Mesodermal cell (in vitro differentiated cells): ENCODE measurements around the gene POLE.
A peak's percentile ranks its signal among the peaks of the same experiment; 100 is the strongest.
"Not testable (repeated sequence)": the region's sequence is repeated elsewhere in the genome, so short reads cannot be mapped to it uniquely, and the experiment has no call there.

Source experiments
- H3K27ac ChIP-seq: 2 replicates; pipeline ENCODE4 v1.7.0; 2013; ENCODE audit warnings: mild to moderate bottlenecking, low read depth, low read length, moderate library complexity; ENCODE audit not compliant: severe bottlenecking
- H3K36me3 ChIP-seq: 2 replicates; pipeline ENCODE4 v1.7.1; 2013; ENCODE audit warnings: mild to moderate bottlenecking, low read length, moderate library complexity; ENCODE audit not compliant: control insufficient read depth, insufficient read depth
- H3K4me1 ChIP-seq: one replicate; pipeline ENCODE4 v1.7.1; 2013; ENCODE audit warnings: mild to moderate bottlenecking, low read length; ENCODE audit not compliant: insufficient read depth, control insufficient read depth, poor library complexity, severe bottlenecking
- H3K4me3 ChIP-seq: 2 replicates; pipeline ENCODE4 v1.7.0; 2013; ENCODE audit warnings: low read length, control low read depth, mild to moderate bottlenecking; ENCODE audit not compliant: insufficient read depth, poor library complexity, severe bottlenecking; ENCODE audit errors: extremely low read depth
- H3K9me3 ChIP-seq: 2 replicates; pipeline ENCODE4 v1.7.1; 2013; ENCODE audit warnings: mild to moderate bottlenecking, low read length, moderate library complexity; ENCODE audit not compliant: control insufficient read depth
- WGBS, 2 experiments: methylation state at CpG; one replicate each; pipeline ENCODE4 v1.1.5; 2013; ENCODE audit warnings: missing lambda C conversion rate in 2 of 2; ENCODE audit not compliant: insufficient coverage in 2 of 2; 5-methylcytosine and 5-hydroxymethylcytosine counted together

The POLE gene

DNA sequence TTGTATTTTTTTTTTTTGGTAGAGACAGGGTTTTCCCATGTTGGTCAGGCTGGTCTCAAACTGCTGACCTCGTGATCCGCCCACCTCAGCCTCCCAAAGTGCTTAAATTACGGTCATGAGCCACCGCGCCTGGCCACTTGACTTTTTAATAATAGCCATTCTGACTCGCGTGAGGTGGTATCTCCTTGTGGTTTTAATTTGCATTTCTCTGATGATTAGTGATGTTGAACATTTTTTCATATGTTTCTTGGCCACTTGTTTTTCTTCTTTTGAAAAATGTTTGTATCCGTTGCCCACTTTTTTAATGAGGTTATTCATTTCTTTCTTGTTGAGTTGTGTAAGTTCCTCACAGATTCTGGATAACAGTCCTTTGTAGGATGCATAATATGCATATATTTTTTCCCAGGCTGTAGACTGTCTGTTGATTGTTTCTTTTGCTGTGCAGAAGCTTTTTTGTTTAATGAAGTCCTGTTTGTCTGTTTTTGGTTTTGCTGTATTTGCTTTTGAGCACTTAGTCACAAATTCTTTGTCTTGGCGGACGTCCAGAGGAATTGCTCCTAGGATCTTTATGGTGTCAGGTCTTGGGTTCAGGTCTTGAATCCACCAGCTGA is 13.2 kb upstream of the POLE start:
- 87 to 92% methylated on average over 3 to 9 of the region's 10 CpGs for WGBS, 2 experiments
- Histone ChIP-seq H3K4me3 (no peak overlapping the region), H3K36me3 (peaks cover 61% of the 10 kb centered on the region), H3K4me1 (peaks cover 5% of the 10 kb centered on the region), H3K9me3 (no peaks in the 10 kb centered on the region), H3K27ac (no peak overlapping the region)

DNA sequence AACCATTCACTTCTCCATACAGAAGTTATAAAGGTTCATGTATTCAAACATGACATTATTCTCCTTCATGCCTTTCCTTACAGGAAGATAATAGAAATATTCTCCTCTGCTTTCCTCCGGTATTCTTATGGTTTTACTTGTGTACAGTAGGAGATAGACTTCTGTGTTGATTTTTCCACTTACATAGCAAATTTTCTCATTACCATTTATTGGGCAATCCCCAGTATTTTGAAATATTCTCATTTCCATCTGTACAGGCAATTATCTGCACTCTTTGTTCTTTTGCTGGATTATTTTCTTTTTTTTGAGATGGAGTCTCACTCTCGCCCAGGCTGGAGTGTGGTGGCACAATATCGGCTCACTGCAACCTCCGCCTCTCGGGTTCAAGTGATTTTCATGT is 11.2 kb upstream of the POLE start:
- no peaks in the 10 kb centered on the region for H3K9me3 ChIP-seq
- H3K4me1 ChIP-seq = peaks cover under 1% of the 10 kb centered on the region
- 100% methylated on average over 2 to 4 of the region's 5 CpGs for WGBS, 2 experiments
- no peak overlapping the region for H3K4me3 ChIP-seq
- H3K36me3 ChIP-seq = peaks cover 54% of the 10 kb centered on the region
- no peak overlapping the region for H3K27ac ChIP-seq

DNA sequence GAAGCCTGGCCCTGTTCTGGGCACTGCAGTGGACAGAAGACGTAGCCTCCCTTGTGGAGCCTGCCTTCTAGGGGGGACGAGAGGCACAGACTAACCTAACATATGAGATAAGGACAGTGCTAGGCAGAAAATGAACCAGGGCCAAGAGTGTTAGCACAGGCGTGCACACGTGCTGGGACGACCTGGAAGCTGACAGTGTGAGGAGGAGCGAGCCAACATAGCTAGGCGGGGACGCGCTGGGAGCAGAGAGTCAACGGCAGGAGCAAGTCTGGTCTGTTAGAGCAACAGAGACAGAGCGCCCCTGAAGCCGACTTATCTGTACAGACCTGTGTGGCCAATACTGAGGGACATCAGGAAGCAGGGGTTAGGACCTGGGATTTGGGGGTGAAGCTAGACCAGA is 8.3 kb upstream of the POLE start:
- WGBS, 2 experiments = 98 to 99% methylated on average over 11 to 12 of the region's 12 CpGs
- Histone ChIP-seq H3K36me3 (peaks cover 50% of the 10 kb centered on the region), H3K27ac (no peak overlapping the region), H3K4me1 (no peaks in the 10 kb centered on the region), H3K9me3 (no peaks in the 10 kb centered on the region), H3K4me3 (no peak overlapping the region)

DNA sequence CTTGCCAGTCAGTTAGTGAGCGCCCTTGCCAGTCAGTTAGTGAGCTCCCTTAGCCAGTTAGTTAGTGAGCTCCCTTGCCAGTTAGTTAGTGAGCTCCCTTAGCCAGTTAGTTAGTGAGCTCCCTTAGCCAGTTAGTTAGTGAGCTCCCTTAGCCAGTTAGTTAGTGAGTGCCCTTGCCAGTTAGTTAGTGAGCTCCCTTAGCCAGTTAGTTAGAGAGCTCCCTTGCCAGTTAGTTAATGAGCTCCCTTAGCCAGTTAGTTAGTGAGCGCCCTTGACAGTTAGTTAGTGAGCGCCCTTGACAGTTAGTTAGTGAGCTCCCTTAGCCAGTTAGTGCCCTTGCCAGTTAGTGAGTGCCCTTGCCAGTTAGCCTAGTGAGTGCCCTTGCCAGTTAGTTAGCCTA is 7.7 kb upstream of the POLE start:
- H3K9me3 ChIP-seq, H3K4me3 ChIP-seq, H3K27ac ChIP-seq, H3K4me1 ChIP-seq: not testable (repeated sequence)
- 90 to 98% methylated on average over 3 of the region's 3 CpGs for WGBS, 2 experiments
- peaks cover 56% of the 10 kb centered on the region for H3K36me3 ChIP-seq

DNA sequence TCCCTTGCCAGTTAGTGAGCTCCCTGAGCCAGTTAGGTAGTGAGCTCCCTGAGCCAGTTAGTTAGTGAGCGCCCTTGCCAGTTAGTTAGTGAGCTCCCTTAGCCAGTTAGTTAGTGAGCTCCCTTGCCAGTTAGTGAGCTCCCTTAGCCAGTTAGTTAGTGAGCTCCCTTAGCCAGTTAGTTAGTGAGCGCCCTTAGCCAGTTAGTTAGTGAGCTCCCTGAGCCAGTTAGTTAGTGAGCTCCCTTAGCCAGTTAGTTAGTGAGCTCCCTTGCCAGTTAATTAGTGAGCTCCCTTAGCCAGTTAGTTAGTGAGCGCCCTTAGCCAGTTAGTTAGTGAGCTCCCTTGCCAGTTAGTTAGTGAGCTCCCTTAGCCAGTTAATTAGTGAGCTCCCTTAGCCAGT is 4.9 kb upstream of the POLE start:
- H3K4me1 ChIP-seq, H3K4me3 ChIP-seq, H3K27ac ChIP-seq, H3K9me3 ChIP-seq: not testable (repeated sequence)
- WGBS, 2 experiments = 100% methylated on average over 2 to 3 of the region's 3 CpGs
- H3K36me3 ChIP-seq = peaks cover 39% of the 10 kb centered on the region

DNA sequence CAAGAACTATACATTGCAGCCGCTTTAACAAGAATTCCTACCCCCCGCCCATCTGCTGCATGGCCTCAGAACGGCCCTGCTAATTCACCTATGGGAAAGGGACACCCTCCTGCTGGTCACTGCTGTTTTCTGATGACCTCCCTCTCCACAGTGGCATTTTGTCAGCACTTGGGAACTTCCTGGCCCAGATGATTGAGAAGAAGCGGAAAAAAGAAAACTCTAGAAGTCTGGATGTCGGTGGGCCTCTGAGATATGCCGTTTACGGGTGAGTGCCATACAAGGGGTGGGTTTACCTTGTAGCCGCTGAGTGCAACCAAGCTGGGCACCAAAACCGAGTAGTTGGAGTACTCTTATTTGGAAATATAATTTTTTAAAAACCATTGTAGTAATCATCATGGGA is 3.0 kb upstream of the POLE start:
- Histone ChIP-seq H3K27ac (no peak overlapping the region), H3K36me3 (peaks cover 27% of the 10 kb centered on the region), H3K9me3 (no peaks in the 10 kb centered on the region), H3K4me1 (peaks cover 6% of the 10 kb centered on the region), H3K4me3 (no peak overlapping the region)
- WGBS, 2 experiments = 83 to 85% methylated on average over 7 to 8 of the region's 9 CpGs

DNA sequence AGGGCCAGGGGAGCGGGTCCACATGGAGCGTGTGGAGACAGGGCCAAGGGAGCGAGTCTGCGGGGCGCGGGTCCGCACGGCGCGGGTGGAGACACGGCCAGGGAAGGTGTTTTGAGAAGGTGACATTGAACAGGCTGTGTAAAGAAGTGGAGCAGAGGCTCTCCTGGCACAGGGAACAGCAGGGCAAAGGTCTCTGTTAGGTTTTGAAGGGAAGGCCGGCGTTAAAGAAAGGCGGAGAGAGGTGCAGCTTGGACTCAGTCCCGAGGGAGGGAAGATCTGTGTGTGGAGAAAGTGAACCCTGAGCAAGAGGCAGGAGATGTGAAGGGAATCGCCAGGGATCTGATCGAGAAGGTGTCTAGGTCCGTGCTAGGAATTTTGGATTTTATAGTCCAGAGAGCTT is 2.1 kb upstream of the POLE start:
- H3K4me1 ChIP-seq = peaks cover 6% of the 10 kb centered on the region
- no peak overlapping the region for H3K27ac ChIP-seq
- H3K9me3 ChIP-seq = no peaks in the 10 kb centered on the region
- H3K4me3 ChIP-seq = peak overlapping the region; percentile 26
- peaks cover 26% of the 10 kb centered on the region for H3K36me3 ChIP-seq
- 47 to 52% methylated on average over 18 of the region's 18 CpGs for WGBS, 2 experiments

DNA sequence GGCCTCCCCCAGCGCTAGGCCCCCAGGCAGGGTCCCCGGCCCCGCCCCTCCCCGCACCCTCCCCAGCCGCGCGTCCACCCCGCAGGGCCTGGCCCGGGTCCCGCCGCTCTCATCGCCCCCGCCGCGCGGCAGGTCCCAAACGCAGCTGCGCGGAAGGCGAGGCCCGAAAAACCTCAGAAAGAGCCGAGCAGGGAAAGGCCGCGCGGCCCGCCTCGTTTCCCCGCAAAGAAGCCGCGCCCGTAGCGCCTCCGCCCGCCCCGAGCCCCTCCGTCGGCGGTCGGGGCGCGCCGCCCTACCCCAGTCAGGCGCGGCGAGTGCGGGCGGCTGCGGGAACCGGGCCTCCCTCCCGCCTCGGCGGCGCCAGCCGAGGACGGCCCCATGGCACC is 324 bp downstream of the POLE start:
- WGBS, 2 experiments = 0 to 1% methylated on average over 38 to 48 of the region's 55 CpGs
- peaks cover 26% of the 10 kb centered on the region for H3K36me3 ChIP-seq
- H3K27ac ChIP-seq = peak overlapping the region; percentile 72
- H3K9me3 ChIP-seq = no peaks in the 10 kb centered on the region
- H3K4me3 ChIP-seq = peak overlapping the region; percentile 58
- H3K4me1 ChIP-seq = peaks cover 6% of the 10 kb centered on the region

DNA sequence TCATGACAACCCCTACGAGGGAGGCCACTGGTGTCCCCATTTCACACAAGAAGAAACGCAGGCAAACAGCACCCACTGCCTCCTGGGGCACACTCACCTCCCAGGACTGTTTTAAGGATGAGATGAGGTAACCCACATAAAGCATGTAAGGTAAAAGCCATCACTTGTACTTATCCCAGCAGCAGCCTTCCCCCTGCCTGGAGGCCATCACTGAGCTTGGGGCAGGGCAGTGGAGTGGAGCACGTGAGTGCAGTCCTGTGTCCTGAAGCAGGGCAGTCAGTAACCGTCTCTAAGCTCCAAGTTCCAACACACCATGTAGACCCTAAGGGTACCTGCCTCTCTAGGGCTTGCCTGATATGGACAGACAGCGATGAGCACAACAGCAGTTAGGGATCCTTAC is 1.7 kb downstream of the POLE start:
- no peak overlapping the region for H3K27ac ChIP-seq
- H3K9me3 ChIP-seq = no peaks in the 10 kb centered on the region
- peaks cover 6% of the 10 kb centered on the region for H3K4me1 ChIP-seq
- peaks cover 17% of the 10 kb centered on the region for H3K36me3 ChIP-seq
- H3K4me3 ChIP-seq = no peak overlapping the region
- 75 to 78% methylated on average over 4 to 5 of the region's 5 CpGs for WGBS, 2 experiments

DNA sequence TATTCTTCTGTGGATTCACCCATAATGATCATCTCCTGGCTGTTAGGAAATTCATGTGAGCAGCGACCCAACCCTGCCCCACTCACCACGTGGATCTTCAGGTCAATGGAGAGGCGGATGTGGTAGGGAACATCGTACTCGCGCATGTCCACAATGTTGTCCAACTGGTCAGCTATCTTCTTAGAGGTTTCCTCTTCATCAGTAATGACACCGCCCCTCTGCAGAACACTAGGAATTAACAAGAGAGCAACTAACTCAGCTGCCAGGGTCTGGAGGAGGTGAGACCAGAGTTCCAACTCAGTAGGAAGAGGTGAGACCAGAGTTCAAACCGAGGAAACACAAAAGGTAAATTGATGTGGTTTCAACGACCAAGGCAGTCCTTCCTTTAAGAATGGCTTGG is 9.7 kb downstream of the POLE start:
- Histone ChIP-seq H3K4me3 (no peak overlapping the region), H3K4me1 (no peaks in the 10 kb centered on the region), H3K9me3 (no peaks in the 10 kb centered on the region), H3K36me3 (peaks cover 78% of the 10 kb centered on the region), H3K27ac (no peak overlapping the region)
- 95 to 100% methylated on average over 5 to 9 of the region's 9 CpGs for WGBS, 2 experiments

DNA sequence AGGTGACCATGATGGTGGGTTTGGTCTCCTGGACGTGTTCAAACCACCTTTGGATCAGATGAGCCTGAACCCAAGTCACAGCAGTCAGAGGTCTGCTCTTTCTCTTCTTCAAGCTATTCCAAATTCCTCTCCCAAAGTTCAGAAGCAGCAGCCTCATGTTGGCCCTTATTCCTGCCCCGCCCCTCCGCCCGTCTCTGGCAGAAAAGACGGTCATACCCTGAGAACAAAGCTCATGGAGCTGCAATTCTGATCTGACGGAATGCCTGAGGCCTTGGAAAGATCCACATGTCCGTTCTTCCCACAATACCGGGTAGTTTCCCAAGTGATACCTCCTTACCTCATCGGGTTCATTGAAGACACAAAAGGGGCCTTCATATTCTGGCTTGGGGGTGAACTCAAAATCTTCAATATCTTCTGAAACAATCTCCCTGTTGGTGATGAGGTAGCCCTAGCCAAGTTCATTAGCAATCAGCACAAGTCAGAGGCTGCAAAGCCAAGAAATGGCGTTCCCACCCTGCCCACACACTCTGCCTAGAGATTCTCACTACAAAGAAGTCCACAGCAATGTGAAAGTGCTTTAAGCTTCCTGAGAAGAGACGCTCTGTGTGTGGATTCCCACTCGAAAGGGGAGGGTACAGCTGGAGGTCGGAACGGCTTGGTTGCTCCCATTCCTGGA is 11.2 kb downstream of the POLE start:
- H3K4me3 ChIP-seq = no peak overlapping the region
- no peaks in the 10 kb centered on the region for H3K9me3 ChIP-seq
- peaks cover 91% of the 10 kb centered on the region for H3K36me3 ChIP-seq
- no peak overlapping the region for H3K27ac ChIP-seq
- no peaks in the 10 kb centered on the region for H3K4me1 ChIP-seq
- WGBS, 2 experiments = 96 to 98% methylated on average over 10 to 11 of the region's 14 CpGs
